ENCODE results near the gene MRPS15.

- TF ChIP-seq SPI1 (IDR thresholded peaks at IDR 0.05; ENCODE audit: low read depth, low read length) (no peak), POLR2A (IDR thresholded peaks at IDR 0.05; ENCODE audit: low read depth, low read length) (no peak)
Measured at GRCh38 chr1:36487906-36488305, 23.7 kb upstream of the MRPS15 start.

Measured in GM12891 (cell line).